DOHH2 (cell line): ENCODE data around the gene TOR4A.

Experiments used
- H3F3A ChIP-seq: fragments of 200-600 bp; sonication (generic), shearing (Covaris generic); 2 replicates; pipeline ENCODE4 v1.6.0; 2016; ENCODE audit warnings: antibody characterized with exemption, mild to moderate bottlenecking; ENCODE audit not compliant: control insufficient read depth, insufficient read depth
- H3K27ac ChIP-seq: fragments of 200-600 bp; sonication (generic); 2 replicates; pipeline ENCODE4 v1.5.1; 2014; ENCODE audit warnings: low read depth, mild to moderate bottlenecking, low read length, moderate library complexity
- H3K27me3 ChIP-seq: fragments of 200-600 bp; sonication (generic); 2 replicates; pipeline ENCODE4 v1.6.1; 2014; ENCODE audit warnings: mild to moderate bottlenecking, low read length, mixed read lengths; ENCODE audit not compliant: control insufficient read depth
- H3K36me3 ChIP-seq: fragments of 200-600 bp; sonication (generic); 2 replicates; pipeline ENCODE4 v1.6.1; 2014; ENCODE audit warnings: mild to moderate bottlenecking, low read length, moderate library complexity, mixed read lengths; ENCODE audit not compliant: control insufficient read depth
- H3K4me1 ChIP-seq: fragments of 200-600 bp; sonication (generic); 2 replicates; pipeline ENCODE4 v1.6.1; 2014; ENCODE audit warnings: mild to moderate bottlenecking, low read length, mixed read lengths; ENCODE audit not compliant: control insufficient read depth
- H3K4me2 ChIP-seq: fragments of 200-600 bp; sonication (generic); 2 replicates; pipeline ENCODE4 v1.6.0; 2014; ENCODE audit warnings: mild to moderate bottlenecking, low read length, moderate library complexity
- H3K4me3 ChIP-seq: fragments of 200-600 bp; sonication (generic); 2 replicates; pipeline ENCODE4 v1.5.1; 2014; ENCODE audit warnings: mild to moderate bottlenecking, low read length, mixed read lengths
- H3K79me2 ChIP-seq: fragments of 200-600 bp; sonication (generic); 2 replicates; pipeline ENCODE4 v1.6.1; 2014; ENCODE audit warnings: mild to moderate bottlenecking, low read length, mixed read lengths; ENCODE audit not compliant: control insufficient read depth
- H3K9me2 ChIP-seq: fragments of 200-600 bp; sonication (generic); replicated peaks from 2 replicates; pipeline ENCODE4 v1.6.1; 2014; ENCODE audit warnings: mild to moderate bottlenecking, low read length, mixed read lengths; ENCODE audit not compliant: control insufficient read depth
- H3K9me3 ChIP-seq: fragments of 200-600 bp; sonication (generic); 2 replicates; pipeline ENCODE4 v1.6.1; 2014; ENCODE audit warnings: antibody characterized with exemption, low read length, mixed read lengths; ENCODE audit not compliant: control insufficient read depth, insufficient read depth
- H4K20me1 ChIP-seq: fragments of 200-600 bp; sonication (generic); 2 replicates; pipeline ENCODE4 v1.6.0; 2014; ENCODE audit warnings: low read depth, mild to moderate bottlenecking, antibody characterized with exemption, low read length, moderate library complexity; ENCODE audit not compliant: control insufficient read depth, insufficient read depth
- CTCF ChIP-seq: fragments of 200-600 bp; sonication (generic); IDR thresholded peaks from one replicate; pipeline ENCODE4 v1.5.1; 2014; ENCODE audit warnings: antibody characterized with exemption, mild to moderate bottlenecking, low read depth, low read length; ENCODE audit not compliant: poor library complexity, severe bottlenecking
- EZH2phosphoT487 ChIP-seq: fragments of 200-600 bp; sonication (generic); IDR thresholded peaks from 2 replicates; pipeline ENCODE4 v1.6.1; 2017; ENCODE audit warnings: borderline replicate concordance, mild to moderate bottlenecking, antibody characterized with exemption, low read length, moderate library complexity, mixed read lengths

TOR4A gene

GRCh38 chr9:137268538-137269201 lies 8.9 kb upstream of the TOR4A start:
- peaks cover 25% of the 10 kb centered on the region for H3F3A ChIP-seq
- H3K27ac ChIP-seq, result peak overlapping the region; percentile 84
- TF ChIP-seq EZH2phosphoT487 (no peak), CTCF (no peak)
- peak overlapping the region; percentile 75 for H3K4me3 ChIP-seq
- H3K36me3 ChIP-seq, result peaks cover 83% of the 10 kb centered on the region
- H3K4me1 ChIP-seq, result peaks cover 74% of the 10 kb centered on the region
- no peaks in the 10 kb centered on the region for H4K20me1 ChIP-seq
- H3K79me2 ChIP-seq, result peaks cover 52% of the 10 kb centered on the region
- no peaks in the 10 kb centered on the region for H3K9me2 ChIP-seq
- no peaks in the 10 kb centered on the region for H3K27me3 ChIP-seq
- peak overlapping the region; percentile 98 for H3K4me2 ChIP-seq
- H3K9me3 ChIP-seq, result no peaks in the 10 kb centered on the region

- H4K20me1 ChIP-seq, result no peaks in the 10 kb centered on the region
Observed at GRCh38 chr9:137269231-137269772, 8.2 kb upstream of the TOR4A start.

GRCh38 chr9:137270929-137271695 lies 6.4 kb upstream of the TOR4A start:
- Histone ChIP-seq H3K27ac (no peak overlapping the region), H3K9me3 (no peaks in the 10 kb centered on the region), H3F3A (peaks cover 30% of the 10 kb centered on the region), H3K4me1 (peaks cover 95% of the 10 kb centered on the region), H3K9me2 (no peaks in the 10 kb centered on the region), H3K27me3 (no peaks in the 10 kb centered on the region), H3K4me2 (no peak overlapping the region), H3K4me3 (no peak overlapping the region), H3K36me3 (peaks cover 67% of the 10 kb centered on the region), H3K79me2 (peaks cover 47% of the 10 kb centered on the region), H4K20me1 (no peaks in the 10 kb centered on the region)
- TF ChIP-seq EZH2phosphoT487 (no peak), CTCF (no peak)

More at GRCh38 chr9:137269231-137269772, 8.2 kb upstream of the TOR4A start:
- H3K79me2 ChIP-seq, result peaks cover 48% of the 10 kb centered on the region
- TF ChIP-seq EZH2phosphoT487, result no peak
- no peak for TF ChIP-seq CTCF
- H3K36me3 ChIP-seq, result peaks cover 79% of the 10 kb centered on the region
- no peaks in the 10 kb centered on the region for H3K9me3 ChIP-seq
- no peaks in the 10 kb centered on the region for H3K9me2 ChIP-seq
- H3K27me3 ChIP-seq, result no peaks in the 10 kb centered on the region
- H3K27ac ChIP-seq, result peak overlapping the region; percentile 84
- peak overlapping the region; percentile 75 for H3K4me3 ChIP-seq
- H3K4me1 ChIP-seq, result peaks cover 80% of the 10 kb centered on the region
- peaks cover 25% of the 10 kb centered on the region for H3F3A ChIP-seq
- peak overlapping the region; percentile 98 for H3K4me2 ChIP-seq
